ENCODE data around the gene DIP2A.
"Not testable (repeated sequence)": the region's sequence is repeated elsewhere in the genome, so short reads cannot be mapped to it uniquely, and the experiment has no call there.

Gene DIP2A

GRCh38 chr21:46425041-46425440 is 33.6 kb upstream of the DIP2A start:
- no peak for FAIRE-seq

GRCh38 chr21:46425571-46425970 is 33.1 kb upstream of the DIP2A start:
- no peak for FAIRE-seq

- FAIRE-seq, result no peak
Measured at GRCh38 chr21:46426313-46427046, 32.2 kb upstream of the DIP2A start.

- no peak for FAIRE-seq
Measured at GRCh38 chr21:46427516-46427915, 31.2 kb upstream of the DIP2A start.

GRCh38 chr21:46428286-46428685 is 30.4 kb upstream of the DIP2A start:
- FAIRE-seq, result no peak

GRCh38 chr21:46428987-46429710 is 29.5 kb upstream of the DIP2A start:
- no peak for FAIRE-seq

- no peak for FAIRE-seq
Measured at GRCh38 chr21:46429754-46430681, 28.7 kb upstream of the DIP2A start.

- FAIRE-seq, result no peak
Measured at GRCh38 chr21:46431448-46431847, 27.2 kb upstream of the DIP2A start.

GRCh38 chr21:46431884-46432488 is 26.7 kb upstream of the DIP2A start:
- FAIRE-seq, result no peak

- not testable (repeated sequence) for FAIRE-seq
Measured at GRCh38 chr21:46433116-46433515, 25.6 kb upstream of the DIP2A start.

- FAIRE-seq, result no peak
Measured at GRCh38 chr21:46434322-46434958, 24.3 kb upstream of the DIP2A start.

GRCh38 chr21:46435786-46436227 is 22.9 kb upstream of the DIP2A start:
- no peak for FAIRE-seq

- FAIRE-seq, result no peak
Measured at GRCh38 chr21:46436621-46437020, 22.1 kb upstream of the DIP2A start.

- FAIRE-seq, result no peak
Measured at GRCh38 chr21:46437096-46437498, 21.6 kb upstream of the DIP2A start.

GRCh38 chr21:46437511-46437910 is 21.2 kb upstream of the DIP2A start:
- FAIRE-seq, result no peak

GRCh38 chr21:46438241-46438640 is 20.4 kb upstream of the DIP2A start:
- no peak for FAIRE-seq

GRCh38 chr21:46439906-46440305 is 18.8 kb upstream of the DIP2A start:
- no peak for FAIRE-seq

- FAIRE-seq, result no peak
Measured at GRCh38 chr21:46441331-46441730, 17.4 kb upstream of the DIP2A start.

GRCh38 chr21:46441961-46442498 is 16.7 kb upstream of the DIP2A start:
- FAIRE-seq, result no peak

GRCh38 chr21:46442938-46443337 is 15.8 kb upstream of the DIP2A start:
- FAIRE-seq, result no peak

- FAIRE-seq, result no peak
Measured at GRCh38 chr21:46443910-46444309, 14.8 kb upstream of the DIP2A start.

GRCh38 chr21:46448108-46448507 is 10.6 kb upstream of the DIP2A start:
- no peak for FAIRE-seq
